GM21825 (cell line): ENCODE results near the gene PIK3C3.

Experiments used
- ATAC-seq: cut with Tn5 transposase; IDR thresholded peaks from one replicate; pipeline ENCODE4 v1.9.1; 2021; ENCODE audit warnings: mild to moderate bottlenecking, moderate library complexity; ENCODE audit not compliant: unreplicated experiment

PIK3C3 gene

DNA sequence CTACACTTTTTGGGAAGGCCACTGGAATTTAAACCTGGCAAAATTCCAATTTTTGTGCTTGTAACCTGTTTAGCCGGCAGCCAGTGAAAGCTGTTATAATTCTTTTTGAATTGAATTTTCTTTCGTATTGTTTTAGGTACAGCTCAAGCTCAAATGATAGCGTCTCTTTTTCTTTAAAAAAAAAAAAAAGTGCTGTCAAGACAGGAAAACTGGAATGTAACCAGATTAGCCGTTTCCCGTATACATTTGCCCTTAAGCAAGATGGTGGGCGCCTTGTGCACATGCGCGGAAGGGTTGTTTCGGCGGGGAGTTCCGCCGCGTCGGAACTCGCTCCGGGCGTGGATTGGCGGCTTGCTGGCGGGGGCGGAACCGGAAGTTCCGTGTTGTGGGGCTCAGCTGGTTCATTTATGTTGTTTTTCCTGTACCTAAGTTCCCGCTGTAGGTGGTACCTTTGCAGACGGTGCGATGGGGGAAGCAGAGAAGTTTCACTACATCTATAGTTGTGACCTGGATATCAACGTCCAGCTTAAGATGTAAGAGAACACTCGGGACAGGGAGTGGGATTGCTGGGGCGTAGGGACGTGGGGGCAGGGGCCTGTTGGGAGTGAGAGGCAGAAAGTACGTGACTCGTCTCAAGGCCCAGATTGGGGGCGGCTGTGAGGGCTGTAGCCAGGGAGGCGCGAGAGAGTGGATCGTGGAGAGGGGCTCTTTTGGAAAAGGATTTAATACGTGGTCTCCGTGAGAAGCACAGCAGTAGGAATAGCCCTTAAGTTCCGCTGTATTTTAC is at the start of gene PIK3C3:
TSS of gene PIK3C3 (plus strand) at position 408 of the 787 bp plus-strand sequence. CDS start at position 466, 58 bp downstream.
- ATAC-seq: peak; percentile 98

DNA sequence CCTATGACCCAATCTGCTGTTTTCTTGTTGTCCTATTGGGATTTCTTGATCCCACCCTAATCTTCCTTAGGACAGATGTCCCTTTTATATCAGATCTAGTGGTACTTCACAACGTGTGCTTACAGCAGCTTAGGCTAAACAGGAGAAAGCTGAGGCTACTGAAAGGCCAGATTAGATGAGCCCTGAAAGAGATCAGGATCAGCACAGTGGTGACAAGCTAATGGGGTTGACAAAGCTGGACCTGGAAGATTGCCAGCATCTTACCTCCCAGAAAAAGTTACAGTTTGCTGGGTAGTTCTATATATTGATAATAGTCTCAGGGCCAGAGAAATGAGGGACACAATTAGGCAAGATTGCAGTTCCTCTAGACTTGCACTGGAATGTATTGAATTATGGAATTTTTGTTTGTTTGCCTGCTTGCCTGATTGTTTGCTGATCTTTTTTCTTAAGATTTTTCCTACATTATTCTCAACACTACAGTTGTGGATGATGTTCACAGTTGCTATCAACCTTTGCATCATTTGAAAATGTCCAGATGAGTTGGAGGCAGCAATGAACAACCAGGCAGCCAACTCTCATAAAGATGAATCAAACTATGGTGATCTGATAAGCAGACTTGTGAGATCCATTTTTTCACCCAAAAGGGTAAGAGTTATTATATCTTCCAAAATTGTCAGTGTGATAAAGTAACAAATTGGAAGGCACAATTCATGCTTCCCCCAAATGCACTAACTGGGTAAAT is 49.1 kb upstream of the PIK3C3 start:
- no peak for ATAC-seq

DNA sequence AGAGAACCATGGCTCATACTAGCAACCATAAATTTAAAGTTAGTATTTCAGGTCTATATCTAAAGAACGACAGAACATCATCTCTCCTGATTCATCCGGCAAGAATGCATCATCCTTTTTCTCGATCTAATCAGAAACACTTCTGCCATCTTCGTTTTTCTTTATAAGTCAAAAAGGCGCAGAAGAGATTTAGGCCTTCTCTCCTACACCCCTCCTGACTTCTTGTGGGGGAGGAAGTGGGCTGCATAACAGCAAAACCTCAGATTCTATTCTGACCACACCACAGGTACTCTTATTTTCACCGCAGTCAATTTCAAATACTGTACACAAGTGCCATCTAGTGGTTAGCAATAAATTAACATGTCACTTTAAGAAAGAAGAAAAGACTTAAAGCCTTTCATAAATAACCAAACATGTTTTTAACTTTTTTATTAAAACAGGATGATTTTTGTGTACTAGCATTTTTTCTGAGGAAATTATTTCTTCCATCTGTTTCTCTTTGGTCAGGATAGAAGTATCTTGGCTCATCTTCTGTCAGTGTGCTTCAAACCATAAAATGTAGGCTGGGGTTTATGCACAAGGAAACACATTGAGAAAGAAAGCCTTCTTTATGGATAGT is 48.4 kb upstream of the PIK3C3 start:
- peak; percentile 88 for ATAC-seq

DNA sequence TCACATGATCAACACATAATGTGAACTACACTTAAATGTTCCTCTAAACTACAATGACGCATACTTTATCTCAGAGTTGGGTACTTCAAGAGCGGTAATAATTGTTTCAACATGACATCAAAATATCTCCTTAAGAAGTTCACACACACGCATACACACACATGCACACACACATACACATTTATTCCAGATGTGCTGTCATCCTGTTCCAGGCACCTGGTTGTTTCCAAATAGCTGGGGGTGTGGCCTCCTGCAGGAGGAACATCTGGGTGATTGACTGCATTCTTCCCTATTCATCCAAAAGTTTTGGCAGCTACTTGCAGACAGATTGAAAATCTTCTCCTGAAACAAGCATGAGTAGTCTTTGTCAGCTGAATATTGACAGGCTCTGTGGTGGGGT is 37.9 kb upstream of the PIK3C3 start:
- no peak for ATAC-seq

- no peak for ATAC-seq
Measured at GRCh38 chr18:41921770-41922169, 33.3 kb upstream of the PIK3C3 start.

DNA sequence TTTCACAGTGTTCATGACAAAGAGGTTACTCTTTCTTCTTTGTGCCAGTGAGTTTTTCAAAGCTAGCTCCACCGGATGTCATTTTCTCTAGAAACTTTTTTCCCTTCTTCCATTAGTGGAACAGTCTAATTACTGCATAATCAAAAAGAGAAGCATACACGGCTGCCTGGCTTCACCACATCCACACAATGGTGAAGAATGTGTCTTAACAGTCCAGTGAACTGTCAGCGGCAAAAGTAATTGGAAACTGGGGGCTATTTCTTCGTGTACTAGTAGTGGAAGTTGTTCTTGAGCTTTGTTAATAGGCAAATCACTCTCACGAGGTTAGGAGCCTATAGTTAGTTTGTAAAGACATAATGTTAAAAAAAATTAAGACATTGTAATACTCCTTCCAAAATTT is 32.9 kb upstream of the PIK3C3 start:
- no peak for ATAC-seq

DNA sequence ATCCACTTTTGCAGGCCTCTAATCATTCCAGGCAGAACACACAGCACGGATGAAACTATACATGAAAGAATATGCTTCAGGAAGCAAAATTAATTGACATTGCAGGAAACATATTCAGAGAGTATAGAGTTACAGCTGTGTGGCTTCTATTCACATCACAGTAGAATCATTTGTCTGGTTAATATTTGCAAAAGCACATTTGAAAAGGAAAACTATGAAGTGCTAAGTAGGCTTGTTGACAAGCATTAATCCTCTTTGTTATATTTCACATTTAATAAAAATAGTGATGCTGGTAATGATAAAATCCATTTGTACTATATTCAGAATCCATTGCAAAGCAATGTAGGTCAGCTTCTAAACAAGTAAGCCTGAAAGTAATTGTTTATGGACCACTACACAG is 32.2 kb upstream of the PIK3C3 start:
- no peak for ATAC-seq

DNA sequence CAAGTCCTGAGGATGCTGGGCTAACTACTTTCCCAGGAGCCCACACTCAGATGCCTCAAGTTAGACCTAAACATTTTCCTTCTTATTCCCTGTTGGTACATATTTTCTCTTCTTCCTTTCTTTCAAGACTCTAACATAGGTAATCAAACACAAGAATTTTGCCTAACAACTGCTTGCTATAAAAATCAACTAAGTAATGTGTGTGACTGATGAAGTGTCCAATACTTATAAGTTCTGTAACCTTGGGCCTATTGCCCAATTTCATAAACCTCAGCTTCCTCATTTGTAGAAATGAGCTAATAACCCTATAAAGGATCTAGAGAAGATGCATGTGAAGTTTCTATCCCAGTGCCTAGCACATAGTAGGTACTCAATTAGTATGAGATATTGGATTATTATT is 31.6 kb upstream of the PIK3C3 start:
- ATAC-seq: no peak

GRCh38 chr18:41928581-41928980 is 26.5 kb upstream of the PIK3C3 start:
- ATAC-seq: no peak

DNA sequence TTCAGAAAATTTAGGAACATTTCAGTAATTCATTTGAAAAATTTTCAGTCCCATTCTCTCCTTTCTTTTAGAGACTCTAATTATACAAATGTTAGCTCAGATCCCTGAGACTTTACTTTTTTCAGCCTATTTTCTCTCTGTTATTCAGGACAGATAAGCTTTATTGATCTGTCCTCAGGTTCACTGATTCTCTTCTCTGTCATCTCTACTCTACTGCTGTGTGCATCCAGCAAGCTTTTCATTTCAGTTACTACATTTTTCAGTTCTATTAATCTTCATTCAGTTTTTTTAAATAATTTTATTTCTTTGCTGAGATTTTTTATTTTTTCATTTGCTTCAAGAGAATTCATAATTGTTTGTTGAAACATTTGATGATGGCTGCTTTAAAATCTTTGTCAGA is 22.1 kb upstream of the PIK3C3 start:
- ATAC-seq: no peak

DNA sequence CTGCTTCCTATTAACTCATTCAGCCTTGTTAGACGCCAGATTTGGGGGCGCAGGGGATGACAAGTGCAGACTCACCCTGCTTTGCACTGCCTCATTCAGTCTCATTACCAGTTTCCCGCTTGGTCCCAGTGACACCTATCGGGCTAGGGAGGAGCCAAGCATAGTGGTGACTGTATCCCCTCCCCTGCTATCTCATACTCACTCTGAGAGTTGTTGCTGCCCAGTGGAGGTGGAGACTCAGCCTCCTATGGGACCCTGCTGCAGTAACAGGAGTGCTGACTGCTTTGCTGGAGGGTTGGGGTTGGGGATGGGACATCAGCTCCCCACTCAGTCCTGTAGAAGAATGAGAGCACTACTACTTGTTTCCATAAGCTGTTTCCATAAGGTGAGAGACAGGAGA is 21.3 kb upstream of the PIK3C3 start:
- ATAC-seq: no peak

GRCh38 chr18:41936471-41937134 is 18.4 kb upstream of the PIK3C3 start:
- ATAC-seq: no peak

DNA sequence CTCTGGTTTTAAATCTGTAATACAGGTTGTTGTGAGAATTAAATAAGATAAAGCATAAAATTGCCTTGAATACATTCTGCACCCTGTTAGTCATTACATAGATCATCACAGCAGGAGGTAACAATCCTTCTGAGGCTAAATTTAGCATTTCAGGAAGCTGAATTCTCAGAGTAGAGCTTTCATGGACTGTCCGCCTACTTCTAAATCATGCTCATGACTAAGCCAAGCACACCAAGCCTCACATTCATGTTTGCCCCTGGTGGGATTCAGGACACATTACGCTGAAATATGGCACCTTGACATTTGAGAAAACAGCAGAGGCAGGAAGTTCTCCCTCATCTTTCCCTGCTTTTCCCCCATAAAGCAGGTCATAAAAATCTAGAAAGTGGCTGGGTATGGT is 16.6 kb upstream of the PIK3C3 start:
- ATAC-seq: no peak

GRCh38 chr18:41939326-41939725 is 15.7 kb upstream of the PIK3C3 start:
- no peak for ATAC-seq

- no peak for ATAC-seq
Measured at GRCh38 chr18:41940506-41941215, 14.4 kb upstream of the PIK3C3 start.

DNA sequence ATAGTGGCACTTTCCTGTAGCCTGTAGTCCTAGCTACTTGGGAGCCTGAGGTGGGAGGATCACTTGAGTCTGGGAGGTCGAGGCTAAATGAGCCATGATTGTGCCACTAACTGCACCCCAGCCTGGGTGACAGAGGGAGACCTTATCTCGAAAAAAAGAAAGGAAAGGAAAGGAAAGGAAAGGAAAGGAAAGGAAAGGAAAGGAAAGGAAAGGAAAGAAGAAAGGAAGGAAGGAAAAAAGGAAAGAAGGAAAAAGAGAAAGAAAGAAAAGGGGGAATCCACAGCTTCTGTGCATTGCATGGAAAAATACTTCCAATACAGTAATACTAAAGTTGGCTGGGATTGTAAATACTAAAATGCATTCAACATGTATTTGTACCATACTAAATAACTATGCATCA is 12.8 kb upstream of the PIK3C3 start:
- ATAC-seq: no peak

DNA sequence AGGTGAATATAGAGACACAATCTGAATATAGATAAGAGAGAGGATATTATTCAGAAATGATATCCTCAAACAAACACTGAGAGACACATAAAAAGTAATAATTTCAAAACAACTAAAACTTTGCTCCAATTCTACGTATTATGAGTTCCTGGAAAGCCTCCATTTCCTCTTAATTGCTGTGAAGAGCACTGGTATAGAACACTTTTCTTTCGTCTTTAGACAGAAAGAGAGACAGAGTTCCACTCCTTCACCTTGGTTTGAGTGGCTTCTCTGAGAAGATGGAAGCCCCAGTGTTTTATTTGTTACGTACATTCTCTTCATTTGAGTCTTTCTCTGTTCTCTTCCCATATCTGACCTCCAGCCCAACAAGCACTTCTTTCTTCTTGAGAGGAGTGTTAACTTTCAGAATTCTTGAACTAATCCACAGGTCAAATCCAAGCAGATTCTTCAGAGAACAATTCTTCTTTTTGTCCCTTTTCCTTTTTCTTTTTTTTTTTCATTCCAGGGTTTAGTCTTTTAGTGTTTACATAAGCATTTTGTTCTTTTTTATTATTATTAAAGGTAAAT is 6.4 kb upstream of the PIK3C3 start:
- ATAC-seq: no peak

DNA sequence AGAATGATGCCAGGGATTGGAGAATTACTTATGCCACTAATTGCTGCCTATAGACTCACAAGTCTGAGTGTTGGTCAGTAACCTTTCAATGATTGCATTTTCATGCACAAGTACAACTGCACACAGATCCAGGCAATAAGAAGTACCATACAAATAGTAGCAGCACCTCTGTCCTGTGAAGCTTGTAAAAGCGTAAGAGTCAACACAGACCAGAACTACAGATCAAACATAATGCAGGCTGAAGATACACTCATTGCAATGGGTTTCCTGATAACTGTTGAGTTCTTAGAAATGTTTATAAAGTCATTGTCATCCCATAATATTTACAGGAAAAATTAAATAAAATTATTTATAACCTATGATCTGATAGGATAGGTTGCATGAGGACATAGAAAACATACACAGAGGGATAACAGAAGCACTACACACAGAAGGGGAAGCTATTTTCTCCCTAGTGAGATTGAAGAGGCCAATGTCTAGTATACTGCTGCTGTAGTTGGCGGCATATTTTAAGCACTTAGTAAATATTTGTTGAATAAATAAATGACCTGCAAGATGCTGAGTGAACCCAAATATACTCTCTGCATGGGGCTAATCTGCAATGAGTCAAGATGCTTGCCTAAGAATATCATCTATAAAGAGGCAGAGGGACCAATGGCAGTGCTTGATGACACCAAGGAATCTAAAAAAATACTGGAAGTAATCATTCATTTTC is 5.7 kb upstream of the PIK3C3 start:
- no peak for ATAC-seq

DNA sequence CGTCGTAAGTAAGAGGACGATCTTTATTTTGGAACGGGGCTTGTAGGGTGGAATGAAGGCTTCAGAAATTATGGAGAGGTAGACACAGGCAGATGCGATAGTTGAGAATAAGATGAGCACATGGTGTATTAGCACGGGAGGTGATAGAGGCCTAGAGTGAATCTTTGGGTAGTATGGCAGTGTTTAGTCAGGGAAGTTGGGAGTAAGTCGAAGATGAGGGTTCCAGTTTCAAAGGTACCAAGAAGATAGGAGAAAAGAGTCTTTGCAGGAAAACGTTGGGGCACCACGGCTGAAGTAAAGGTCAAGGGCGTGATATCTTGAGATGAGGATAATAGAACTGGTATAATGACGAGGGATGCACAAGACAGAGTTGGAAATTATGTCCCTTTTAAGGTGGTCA is 654 bp downstream of the PIK3C3 start:
- ATAC-seq: no peak

DNA sequence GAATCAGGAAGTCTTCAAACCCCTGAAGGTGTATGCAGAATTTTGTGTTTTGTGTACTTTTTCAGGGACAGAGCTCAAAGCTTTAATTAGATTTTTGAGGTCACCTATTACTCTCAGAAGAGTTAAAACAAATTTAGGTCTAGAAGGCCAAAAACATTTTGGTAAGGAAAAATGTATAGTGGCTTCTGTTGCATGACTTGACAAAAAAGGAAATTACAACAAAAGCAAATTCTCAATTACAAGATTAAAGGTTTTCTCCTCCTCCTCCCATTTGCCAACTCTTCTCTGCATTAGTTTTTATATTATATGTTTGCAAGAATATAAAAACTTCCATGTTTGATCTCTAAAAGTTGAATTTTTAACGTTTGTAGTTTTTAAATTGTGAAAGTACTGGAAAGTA is 4.0 kb downstream of the PIK3C3 start:
- no peak for ATAC-seq
